HG03039 (cell line): ENCODE data around the gene SLX4IP.

Experiments used
- ATAC-seq: cut with Tn5 transposase; IDR thresholded peaks from one replicate; pipeline ENCODE4 v1.9.1; 2021; ENCODE audit warnings: mild to moderate bottlenecking, moderate library complexity; ENCODE audit not compliant: unreplicated experiment

Gene SLX4IP

GRCh38 chr20:10547276-10548114 lies 112.4 kb downstream of the SLX4IP start:
- no peak for ATAC-seq

GRCh38 chr20:10549511-10549910 lies 114.4 kb downstream of the SLX4IP start:
- no peak for ATAC-seq

GRCh38 chr20:10550204-10551118 lies 115.4 kb downstream of the SLX4IP start:
- no peak for ATAC-seq

DNA sequence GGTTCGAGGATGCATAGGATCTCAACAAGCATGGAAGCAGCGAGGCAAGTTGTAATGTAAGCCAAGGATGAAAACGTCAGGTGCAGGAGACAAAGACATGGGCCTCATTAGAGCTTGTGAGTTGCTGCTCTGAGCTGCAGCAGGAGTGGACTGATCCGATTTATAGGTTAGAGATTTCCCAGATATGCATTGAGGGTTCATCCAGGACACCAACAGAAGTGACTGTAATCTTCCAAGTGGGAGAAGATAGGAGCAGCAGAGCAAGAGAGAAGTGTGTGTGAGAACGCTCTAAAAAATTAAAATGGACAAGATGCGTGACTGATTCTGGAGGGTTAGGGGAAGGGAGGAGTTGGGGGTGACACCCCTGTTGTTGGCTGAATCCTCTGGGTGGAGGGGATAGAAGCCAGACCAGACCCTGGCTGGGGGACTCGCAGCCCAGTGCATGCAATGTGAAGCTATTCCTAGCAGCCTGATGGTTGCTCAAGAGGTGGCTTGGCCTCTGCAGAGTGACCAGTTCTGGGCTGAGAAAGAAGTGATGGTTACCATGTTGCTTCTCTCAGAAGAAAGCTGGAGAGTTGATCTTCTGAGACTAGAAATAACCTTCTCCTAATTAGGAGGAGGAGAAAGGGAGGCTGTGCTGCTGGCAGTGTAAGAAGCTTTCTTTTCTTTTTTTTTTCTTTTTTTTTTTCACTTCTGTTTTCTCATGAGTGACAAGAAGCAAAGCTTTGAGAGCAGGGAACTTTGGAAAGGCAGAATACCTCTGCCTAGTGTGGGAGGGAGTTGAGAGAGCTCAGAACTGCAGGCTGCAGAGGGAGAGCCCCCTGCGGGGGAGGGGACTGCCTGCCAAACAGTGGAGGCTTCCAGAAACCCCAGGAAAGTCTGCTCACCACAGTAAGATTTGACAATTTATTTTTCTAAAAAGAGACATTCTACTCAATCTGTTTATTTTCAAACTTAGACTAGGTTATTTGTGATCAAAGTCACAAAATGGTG lies 116.9 kb downstream of the SLX4IP start:
- peak; percentile 77 for ATAC-seq

DNA sequence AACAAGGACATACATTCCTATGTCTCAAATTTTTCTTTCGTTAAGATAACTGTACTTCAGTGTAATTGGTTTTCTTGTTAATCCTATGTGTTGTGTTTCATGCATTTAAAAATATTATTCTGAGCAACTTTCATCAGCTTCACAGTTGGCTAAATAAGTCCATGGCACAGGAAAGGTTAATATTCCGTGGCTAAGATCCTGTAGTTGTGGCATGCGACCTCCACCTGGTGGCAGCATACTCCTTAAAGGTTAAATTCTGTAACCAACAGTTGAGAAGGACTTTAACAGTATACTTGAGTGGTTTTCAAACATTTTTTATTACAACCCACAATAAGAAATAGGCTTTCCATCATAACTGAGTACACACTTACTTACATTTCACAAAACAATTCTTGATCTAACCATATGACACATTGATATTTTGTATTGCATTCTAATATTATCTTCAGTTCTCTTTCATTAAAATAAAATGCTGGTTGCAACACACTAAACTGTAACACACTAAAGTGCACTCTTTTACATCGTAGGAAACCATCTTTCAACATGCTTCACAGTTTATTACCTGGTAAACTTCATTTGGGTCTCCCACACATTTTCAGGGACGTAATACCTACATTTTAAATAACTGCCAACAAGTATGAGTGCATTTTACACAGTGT lies 118.3 kb downstream of the SLX4IP start:
- no peak for ATAC-seq

GRCh38 chr20:10554285-10554684 lies 119.2 kb downstream of the SLX4IP start:
- ATAC-seq, result no peak

- no peak for ATAC-seq
Measured at GRCh38 chr20:10555393-10555792, 120.3 kb downstream of the SLX4IP start.

GRCh38 chr20:10555865-10556308 lies 120.8 kb downstream of the SLX4IP start:
- ATAC-seq, result no peak

- ATAC-seq, result no peak
Measured at GRCh38 chr20:10556519-10557083, 121.5 kb downstream of the SLX4IP start.

GRCh38 chr20:10557685-10558084 lies 122.6 kb downstream of the SLX4IP start:
- ATAC-seq, result no peak

- ATAC-seq, result peak; percentile 92
Measured at GRCh38 chr20:10558635-10559187, 123.6 kb downstream of the SLX4IP start.

DNA sequence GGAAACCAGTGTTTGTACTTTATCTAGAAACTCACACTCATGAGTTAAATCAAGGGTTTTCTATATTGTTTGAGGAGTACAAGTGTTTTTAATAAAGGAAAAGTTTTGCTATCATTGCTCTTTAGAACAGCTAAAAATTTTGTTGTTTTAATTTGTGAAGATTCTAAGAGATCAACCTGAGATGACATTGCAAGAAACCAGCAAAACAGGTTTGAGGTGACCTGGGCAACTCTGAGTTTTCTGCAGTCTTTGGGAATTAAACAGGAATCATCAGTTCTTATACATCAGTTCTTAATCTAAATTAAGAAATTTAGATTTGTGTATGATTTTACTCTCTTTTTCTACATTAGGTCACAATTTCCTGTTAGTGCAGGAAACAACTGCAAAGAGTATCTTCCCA lies 124.2 kb downstream of the SLX4IP start:
- no peak for ATAC-seq

DNA sequence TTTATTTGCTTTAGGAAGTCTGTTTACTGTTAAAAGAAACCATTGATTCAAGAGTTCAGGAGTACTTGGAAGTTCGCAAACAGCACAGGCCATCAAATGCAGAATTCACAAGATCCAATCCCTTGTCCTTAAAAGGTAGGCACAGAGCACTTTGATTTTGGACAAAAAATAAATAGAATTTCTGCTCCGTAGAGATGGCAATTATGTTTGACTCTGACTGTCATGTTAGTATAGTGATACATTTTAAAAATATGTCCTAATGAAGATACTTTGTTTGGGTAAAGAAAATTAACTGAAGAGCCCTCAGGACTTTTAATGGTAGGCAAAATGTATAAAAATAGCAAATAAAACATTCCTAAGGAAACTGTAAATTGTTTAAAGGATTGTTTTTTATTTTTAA lies 125.6 kb downstream of the SLX4IP start:
- ATAC-seq, result no peak

GRCh38 chr20:10561302-10561701 lies 126.2 kb downstream of the SLX4IP start:
- no peak for ATAC-seq

- no peak for ATAC-seq
Measured at GRCh38 chr20:10562899-10563298, 127.8 kb downstream of the SLX4IP start.

GRCh38 chr20:10563935-10564492 lies 128.9 kb downstream of the SLX4IP start:
- no peak for ATAC-seq

DNA sequence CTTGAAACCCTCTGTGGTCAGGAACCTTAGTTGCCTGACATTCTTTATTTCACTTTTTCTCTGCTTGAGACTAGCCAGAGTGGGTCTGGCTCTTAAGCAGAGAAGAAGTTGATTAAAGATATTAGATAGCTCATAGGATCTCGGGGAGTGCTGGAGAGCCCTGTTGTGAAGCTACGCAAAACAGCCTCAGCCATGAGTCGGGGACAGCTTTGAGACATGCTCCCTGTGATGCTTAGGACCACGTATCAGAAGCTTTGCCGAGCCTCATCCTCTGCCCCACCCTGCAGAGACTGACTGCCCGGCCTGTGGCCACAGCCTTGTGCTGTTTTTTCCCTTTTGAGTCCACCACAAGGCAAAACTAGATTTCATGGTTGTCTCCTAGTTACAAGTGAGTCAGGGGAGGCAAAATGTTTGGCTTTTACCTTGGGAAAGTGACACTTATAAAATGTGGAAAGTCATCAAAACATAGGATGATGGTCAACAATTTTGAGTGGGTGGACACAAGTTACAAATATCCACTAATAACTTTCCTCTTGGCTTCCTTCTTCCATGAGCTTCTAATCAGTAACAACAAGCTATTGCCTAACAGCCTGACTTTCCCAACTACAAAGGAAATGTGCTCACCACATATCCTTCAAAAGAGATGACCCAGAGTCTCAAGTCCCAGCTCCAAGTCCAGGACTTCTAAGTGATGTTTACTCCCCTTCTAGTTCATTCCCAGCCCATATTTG lies 130.3 kb downstream of the SLX4IP start:
- ATAC-seq, result no peak
